Measurements from ENCODE around the gene OLFML2A.

The OLFML2A gene

GRCh38 chr9:124852829-124853531 lies 76.0 kb downstream of the OLFML2A start, which contains the start of gene WDR38:
Gene WDR38 (plus strand): TSS chr9:124853460. CDS start chr9:124853532, 72 bp downstream.
- DNase-seq (ENCODE audit: low read depth, low spot score) = peak; percentile 48
- no peaks in the 10 kb centered on the region for H3K27me3 ChIP-seq (ENCODE audit: control insufficient read depth, insufficient read depth, low read length)
- peaks cover 2% of the 10 kb centered on the region; the same call in 1 of the 2 replicates for H3K4me1 ChIP-seq (ENCODE audit: control insufficient read depth, insufficient read depth, low read length)
- peaks cover 14% of the 10 kb centered on the region for H3K36me3 ChIP-seq (ENCODE audit: control insufficient read depth, insufficient read depth, low read length)
- H3K4me3 ChIP-seq (ENCODE audit: low read length) = peak within 1 kb of the TSS; percentile 71; the same call in 1 of the 2 replicates
- H3K27ac ChIP-seq (ENCODE audit: low read length) = no peak within 1 kb of the TSS
- no CpG with 5 or more reads among the region's 51 CpGs for WGBS (ENCODE audit: insufficient coverage, insufficient read length)
- H3K9me3 ChIP-seq (ENCODE audit: control insufficient read depth, insufficient read depth, low read length) = no peaks in the 10 kb centered on the region

- Histone ChIP-seq H3K9me3 (ENCODE audit: control insufficient read depth, insufficient read depth, low read length) (no peaks in the 10 kb centered on the region), H3K4me3 (ENCODE audit: low read length) (peak overlapping the region; percentile 71; the same call in 1 of the 2 replicates), H3K4me1 (ENCODE audit: control insufficient read depth, insufficient read depth, low read length) (peaks cover 2% of the 10 kb centered on the region; the same call in 1 of the 2 replicates), H3K27ac (ENCODE audit: low read length) (no peak overlapping the region), H3K36me3 (ENCODE audit: control insufficient read depth, insufficient read depth, low read length) (peaks cover 21% of the 10 kb centered on the region), H3K27me3 (ENCODE audit: control insufficient read depth, insufficient read depth, low read length) (no peaks in the 10 kb centered on the region)
- no CpG with 5 or more reads among the region's 11 CpGs for WGBS (ENCODE audit: insufficient coverage, insufficient read length)
- no peak for DNase-seq (ENCODE audit: low read depth, low spot score)
Measured at GRCh38 chr9:124853605-124854143, 76.7 kb downstream of the OLFML2A start.

- no peaks in the 10 kb centered on the region for H3K9me3 ChIP-seq (ENCODE audit: control insufficient read depth, insufficient read depth, low read length)
- H3K27me3 ChIP-seq (ENCODE audit: control insufficient read depth, insufficient read depth, low read length) = no peaks in the 10 kb centered on the region
- no peak overlapping the region for H3K4me3 ChIP-seq (ENCODE audit: low read length)
- no peak overlapping the region for H3K27ac ChIP-seq (ENCODE audit: low read length)
- DNase-seq (ENCODE audit: low read depth, low spot score) = no peak
- H3K36me3 ChIP-seq (ENCODE audit: control insufficient read depth, insufficient read depth, low read length) = peaks cover 26% of the 10 kb centered on the region
- H3K4me1 ChIP-seq (ENCODE audit: control insufficient read depth, insufficient read depth, low read length) = peaks cover 2% of the 10 kb centered on the region; the same call in 1 of the 2 replicates
- no CpG with 5 or more reads among the region's 8 CpGs for WGBS (ENCODE audit: insufficient coverage, insufficient read length)
Measured at GRCh38 chr9:124854161-124854560, 77.2 kb downstream of the OLFML2A start.

- Histone ChIP-seq H3K4me3 (ENCODE audit: low read length) (no peak overlapping the region), H3K36me3 (ENCODE audit: control insufficient read depth, insufficient read depth, low read length) (peaks cover 32% of the 10 kb centered on the region), H3K9me3 (ENCODE audit: control insufficient read depth, insufficient read depth, low read length) (no peaks in the 10 kb centered on the region), H3K27me3 (ENCODE audit: control insufficient read depth, insufficient read depth, low read length) (no peaks in the 10 kb centered on the region), H3K4me1 (ENCODE audit: control insufficient read depth, insufficient read depth, low read length) (peaks cover 2% of the 10 kb centered on the region; the same call in 1 of the 2 replicates), H3K27ac (ENCODE audit: low read length) (no peak overlapping the region)
- no peak for DNase-seq (ENCODE audit: low read depth, low spot score)
- WGBS (ENCODE audit: insufficient coverage, insufficient read length) = no CpG with 5 or more reads among the region's 7 CpGs
Measured at GRCh38 chr9:124854822-124855221, 77.9 kb downstream of the OLFML2A start.

- H3K9me3 ChIP-seq (ENCODE audit: control insufficient read depth, insufficient read depth, low read length) = no peaks in the 10 kb centered on the region
- no peak for DNase-seq (ENCODE audit: low read depth, low spot score)
- peaks cover 39% of the 10 kb centered on the region for H3K36me3 ChIP-seq (ENCODE audit: control insufficient read depth, insufficient read depth, low read length)
- no CpG with 5 or more reads among the region's 18 CpGs for WGBS (ENCODE audit: insufficient coverage, insufficient read length)
- H3K4me1 ChIP-seq (ENCODE audit: control insufficient read depth, insufficient read depth, low read length) = peaks cover 2% of the 10 kb centered on the region
- H3K27me3 ChIP-seq (ENCODE audit: control insufficient read depth, insufficient read depth, low read length) = no peaks in the 10 kb centered on the region
- no peak overlapping the region for H3K4me3 ChIP-seq (ENCODE audit: low read length)
- H3K27ac ChIP-seq (ENCODE audit: low read length) = no peak overlapping the region
Measured at GRCh38 chr9:124855566-124855943, 78.6 kb downstream of the OLFML2A start.

GRCh38 chr9:124855944-124856765 lies 79.2 kb downstream of the OLFML2A start:
- peaks cover 42% of the 10 kb centered on the region for H3K36me3 ChIP-seq (ENCODE audit: control insufficient read depth, insufficient read depth, low read length)
- no peak overlapping the region for H3K4me3 ChIP-seq (ENCODE audit: low read length)
- no peak overlapping the region for H3K27ac ChIP-seq (ENCODE audit: low read length)
- no peaks in the 10 kb centered on the region for H3K9me3 ChIP-seq (ENCODE audit: control insufficient read depth, insufficient read depth, low read length)
- H3K4me1 ChIP-seq (ENCODE audit: control insufficient read depth, insufficient read depth, low read length) = peaks cover 2% of the 10 kb centered on the region
- no peaks in the 10 kb centered on the region for H3K27me3 ChIP-seq (ENCODE audit: control insufficient read depth, insufficient read depth, low read length)
- no CpG with 5 or more reads among the region's 16 CpGs for WGBS (ENCODE audit: insufficient coverage, insufficient read length)
- peak; percentile 47 for DNase-seq (ENCODE audit: low read depth, low spot score)

- Histone ChIP-seq H3K4me1 (ENCODE audit: control insufficient read depth, insufficient read depth, low read length) (peaks cover under 1% of the 10 kb centered on the region), H3K36me3 (ENCODE audit: control insufficient read depth, insufficient read depth, low read length) (peaks cover 42% of the 10 kb centered on the region), H3K27me3 (ENCODE audit: control insufficient read depth, insufficient read depth, low read length) (no peaks in the 10 kb centered on the region), H3K9me3 (ENCODE audit: control insufficient read depth, insufficient read depth, low read length) (no peaks in the 10 kb centered on the region), H3K27ac (ENCODE audit: low read length) (no peak overlapping the region), H3K4me3 (ENCODE audit: low read length) (no peak overlapping the region)
- no peak for DNase-seq (ENCODE audit: low read depth, low spot score)
- WGBS (ENCODE audit: insufficient coverage, insufficient read length) = no CpG with 5 or more reads among the region's 24 CpGs
Measured at GRCh38 chr9:124857533-124858162, 80.7 kb downstream of the OLFML2A start.

- Histone ChIP-seq H3K9me3 (ENCODE audit: control insufficient read depth, insufficient read depth, low read length) (no peaks in the 10 kb centered on the region), H3K27me3 (ENCODE audit: control insufficient read depth, insufficient read depth, low read length) (no peaks in the 10 kb centered on the region), H3K4me1 (ENCODE audit: control insufficient read depth, insufficient read depth, low read length) (no peaks in the 10 kb centered on the region; the same call in 1 of the 2 replicates), H3K36me3 (ENCODE audit: control insufficient read depth, insufficient read depth, low read length) (peaks cover 42% of the 10 kb centered on the region), H3K4me3 (ENCODE audit: low read length) (no peak overlapping the region), H3K27ac (ENCODE audit: low read length) (no peak overlapping the region)
- DNase-seq (ENCODE audit: low read depth, low spot score) = no peak
- no CpG with 5 or more reads among the region's 9 CpGs for WGBS (ENCODE audit: insufficient coverage, insufficient read length)
Measured at GRCh38 chr9:124858330-124859046, 81.6 kb downstream of the OLFML2A start.

GRCh38 chr9:124859803-124860581 lies 83.1 kb downstream of the OLFML2A start:
- no peak for DNase-seq (ENCODE audit: low read depth, low spot score)
- H3K9me3 ChIP-seq (ENCODE audit: control insufficient read depth, insufficient read depth, low read length) = no peaks in the 10 kb centered on the region
- H3K27me3 ChIP-seq (ENCODE audit: control insufficient read depth, insufficient read depth, low read length) = no peaks in the 10 kb centered on the region
- peaks cover 42% of the 10 kb centered on the region for H3K36me3 ChIP-seq (ENCODE audit: control insufficient read depth, insufficient read depth, low read length)
- H3K4me3 ChIP-seq (ENCODE audit: low read length) = peak overlapping the region; percentile 74; the same call in 1 of the 2 replicates
- no peak overlapping the region for H3K27ac ChIP-seq (ENCODE audit: low read length)
- no CpG with 5 or more reads among the region's 10 CpGs for WGBS (ENCODE audit: insufficient coverage, insufficient read length)
- no peaks in the 10 kb centered on the region; the same call in 1 of the 2 replicates for H3K4me1 ChIP-seq (ENCODE audit: control insufficient read depth, insufficient read depth, low read length)

All from iPS DF 6.9 (cell line).